ENCODE data around the gene SELE. TPM values are rescaled to one million over a fixed set of nuclear protein-coding genes. Genes with fewer than 3 reads are reported as not detected.

Gene SELE
- total and polyA plus RNA-seq, 2 donors (not counting 1 experiment from before 2014, with no cell fraction given), result not detected

DNA sequence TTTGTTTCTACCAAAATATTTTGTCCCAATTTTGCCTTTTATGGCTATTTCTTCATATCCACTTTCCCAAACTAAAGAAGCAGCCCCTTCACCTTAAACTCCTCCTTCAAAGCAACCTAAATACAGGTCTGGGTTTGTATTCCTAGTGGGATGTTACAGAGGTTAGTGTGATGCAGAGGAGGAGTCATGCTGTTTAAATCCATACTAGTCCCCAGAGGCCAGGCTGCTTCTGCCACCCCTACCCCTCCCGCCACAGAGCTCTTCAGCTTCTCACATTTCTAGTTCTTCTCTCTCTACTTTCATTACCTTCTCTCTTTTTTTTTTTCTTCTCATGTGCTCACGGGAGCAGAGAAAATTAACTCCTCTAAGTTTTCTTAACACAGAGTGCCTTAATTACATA lies 51.8 kb downstream of the SELE start:
- H3K4me3 ChIP-seq (replicated peaks in 1 of 4; ENCODE audit: control extremely low read depth in 1 of 4, insufficient read depth in 1 of 4, low read depth in 3 of 4, low read length in 4 of 4), result no peak overlapping the region
- no peak for DNase-seq (ENCODE audit: low read depth in 2 of 2)
- H3K27ac ChIP-seq (ENCODE audit: insufficient read depth, low read length), result no peak overlapping the region
- H3K4me1 ChIP-seq (ENCODE audit: control insufficient read depth, extremely low read depth, insufficient read depth, low read length), result no peaks in the 10 kb centered on the region
- no peaks in the 10 kb centered on the region for H4K20me1 ChIP-seq (ENCODE audit: control insufficient read depth, extremely low read depth, insufficient read depth, low read length)
- H3K79me2 ChIP-seq (ENCODE audit: control insufficient read depth, insufficient read depth, low read length), result no peaks in the 10 kb centered on the region
- no peak overlapping the region for H2AFZ ChIP-seq (ENCODE audit: low read length)
- no peak overlapping the region for H3K4me2 ChIP-seq (ENCODE audit: extremely low read depth, insufficient read depth, low read length)
- no peaks in the 10 kb centered on the region for H3K9me3 ChIP-seq (ENCODE audit: control insufficient read depth, insufficient read depth, low read depth, low read length)
- no peak overlapping the region for H3K9ac ChIP-seq (ENCODE audit: insufficient read depth, low read length)
- no peaks in the 10 kb centered on the region for H3K36me3 ChIP-seq (ENCODE audit: control insufficient read depth, insufficient read depth, low read length)
- H3K27me3 ChIP-seq (ENCODE audit: control insufficient read depth, insufficient read depth, low read length), result no peaks in the 10 kb centered on the region
- no peak for TF ChIP-seq EZH2 (IDR thresholded peaks at IDR 0.05; ENCODE audit: low read length, missing control alignments)
- TF ChIP-seq, protein P1, sequence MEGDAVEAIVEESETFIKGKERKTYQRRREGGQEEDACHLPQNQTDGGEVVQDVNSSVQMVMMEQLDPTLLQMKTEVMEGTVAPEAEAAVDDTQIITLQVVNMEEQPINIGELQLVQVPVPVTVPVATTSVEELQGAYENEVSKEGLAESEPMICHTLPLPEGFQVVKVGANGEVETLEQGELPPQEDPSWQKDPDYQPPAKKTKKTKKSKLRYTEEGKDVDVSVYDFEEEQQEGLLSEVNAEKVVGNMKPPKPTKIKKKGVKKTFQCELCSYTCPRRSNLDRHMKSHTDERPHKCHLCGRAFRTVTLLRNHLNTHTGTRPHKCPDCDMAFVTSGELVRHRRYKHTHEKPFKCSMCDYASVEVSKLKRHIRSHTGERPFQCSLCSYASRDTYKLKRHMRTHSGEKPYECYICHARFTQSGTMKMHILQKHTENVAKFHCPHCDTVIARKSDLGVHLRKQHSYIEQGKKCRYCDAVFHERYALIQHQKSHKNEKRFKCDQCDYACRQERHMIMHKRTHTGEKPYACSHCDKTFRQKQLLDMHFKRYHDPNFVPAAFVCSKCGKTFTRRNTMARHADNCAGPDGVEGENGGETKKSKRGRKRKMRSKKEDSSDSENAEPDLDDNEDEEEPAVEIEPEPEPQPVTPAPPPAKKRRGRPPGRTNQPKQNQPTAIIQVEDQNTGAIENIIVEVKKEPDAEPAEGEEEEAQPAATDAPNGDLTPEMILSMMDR (conservative IDR thresholded peaks at IDR 0.05 in 1 of 2, IDR thresholded peaks at IDR 0.05 in 1 of 2; ENCODE audit: low read depth in 1 of 2, low read length in 2 of 2), result no peak

DNA sequence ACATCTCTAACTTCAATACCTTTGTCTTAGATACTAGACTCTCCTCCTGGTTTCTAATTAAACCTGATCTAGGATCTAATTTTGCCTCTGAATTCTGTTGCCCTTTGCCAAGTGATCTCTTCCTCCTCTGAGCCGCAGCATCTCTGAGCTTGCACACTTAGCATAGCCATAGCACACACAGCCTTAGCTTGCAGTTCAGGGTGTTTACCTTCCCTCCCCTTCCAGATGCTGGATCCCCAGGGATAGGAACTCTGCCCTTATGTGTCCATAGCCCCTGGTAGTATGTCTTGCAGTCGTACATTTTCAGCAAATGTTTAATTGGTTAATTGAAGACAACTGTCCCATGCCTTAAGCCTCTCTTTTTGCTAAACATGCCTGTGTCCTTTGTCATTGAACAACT lies 52.7 kb downstream of the SELE start:
- Histone ChIP-seq H3K27me3 (ENCODE audit: control insufficient read depth, insufficient read depth, low read length) (no peaks in the 10 kb centered on the region), H3K79me2 (ENCODE audit: control insufficient read depth, insufficient read depth, low read length) (no peaks in the 10 kb centered on the region), H2AFZ (ENCODE audit: low read length) (no peak overlapping the region), H3K27ac (ENCODE audit: insufficient read depth, low read length) (no peak overlapping the region), H3K4me1 (ENCODE audit: control insufficient read depth, extremely low read depth, insufficient read depth, low read length) (no peaks in the 10 kb centered on the region), H3K9me3 (ENCODE audit: control insufficient read depth, insufficient read depth, low read depth, low read length) (no peaks in the 10 kb centered on the region), H3K36me3 (ENCODE audit: control insufficient read depth, insufficient read depth, low read length) (no peaks in the 10 kb centered on the region), H3K4me3 (replicated peaks in 1 of 4; ENCODE audit: control extremely low read depth in 1 of 4, insufficient read depth in 1 of 4, low read depth in 3 of 4, low read length in 4 of 4) (no peak overlapping the region), H3K4me2 (ENCODE audit: extremely low read depth, insufficient read depth, low read length) (no peak overlapping the region), H3K9ac (ENCODE audit: insufficient read depth, low read length) (no peak overlapping the region), H4K20me1 (ENCODE audit: control insufficient read depth, extremely low read depth, insufficient read depth, low read length) (no peaks in the 10 kb centered on the region)
- TF ChIP-seq EZH2 (IDR thresholded peaks at IDR 0.05; ENCODE audit: low read length, missing control alignments), result no peak
- TF ChIP-seq, protein P1 (conservative IDR thresholded peaks at IDR 0.05 in 1 of 2, IDR thresholded peaks at IDR 0.05 in 1 of 2; ENCODE audit: low read depth in 1 of 2, low read length in 2 of 2), result no peak
- DNase-seq (ENCODE audit: low read depth in 2 of 2), result no peak

DNA sequence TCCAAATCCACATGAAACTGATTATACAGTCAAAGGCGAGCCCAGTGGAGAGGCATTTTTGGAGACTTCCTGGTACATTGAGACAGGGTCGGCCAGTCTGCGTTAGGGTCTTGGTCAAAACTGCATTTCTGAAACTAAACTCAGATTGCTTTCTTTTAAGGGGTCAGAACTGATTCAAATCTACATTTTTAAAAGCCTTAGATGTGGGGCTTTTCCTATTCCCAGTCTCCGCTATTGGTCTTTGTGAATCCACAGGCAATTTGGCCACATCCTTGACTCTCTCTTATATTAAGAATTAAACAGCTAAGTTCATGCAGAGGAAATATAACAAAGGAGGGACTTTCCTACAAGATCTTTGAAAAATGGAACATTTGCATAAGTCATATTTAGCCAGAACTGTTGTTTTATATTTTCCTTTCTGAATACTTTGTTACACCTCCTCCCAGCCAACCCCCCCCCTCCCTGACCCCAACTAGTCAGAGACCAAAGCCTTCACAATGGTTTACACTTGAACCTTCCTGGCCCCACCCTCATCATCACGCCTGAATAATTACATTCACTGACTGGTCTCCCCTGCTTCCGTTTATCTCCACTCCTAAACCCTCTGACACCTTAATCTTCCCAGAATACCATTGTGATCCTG lies 53.4 kb downstream of the SELE start:
- no peak for DNase-seq (ENCODE audit: low read depth in 2 of 2)
- Histone ChIP-seq H3K4me3 (replicated peaks in 1 of 4; ENCODE audit: control extremely low read depth in 1 of 4, insufficient read depth in 1 of 4, low read depth in 3 of 4, low read length in 4 of 4) (no peak overlapping the region), H3K79me2 (ENCODE audit: control insufficient read depth, insufficient read depth, low read length) (no peaks in the 10 kb centered on the region), H3K27me3 (ENCODE audit: control insufficient read depth, insufficient read depth, low read length) (no peaks in the 10 kb centered on the region), H3K4me2 (ENCODE audit: extremely low read depth, insufficient read depth, low read length) (no peak overlapping the region), H3K9ac (ENCODE audit: insufficient read depth, low read length) (no peak overlapping the region), H3K4me1 (ENCODE audit: control insufficient read depth, extremely low read depth, insufficient read depth, low read length) (no peaks in the 10 kb centered on the region), H3K27ac (ENCODE audit: insufficient read depth, low read length) (no peak overlapping the region), H3K9me3 (ENCODE audit: control insufficient read depth, insufficient read depth, low read depth, low read length) (no peaks in the 10 kb centered on the region), H2AFZ (ENCODE audit: low read length) (no peak overlapping the region), H3K36me3 (ENCODE audit: control insufficient read depth, insufficient read depth, low read length) (no peaks in the 10 kb centered on the region), H4K20me1 (ENCODE audit: control insufficient read depth, extremely low read depth, insufficient read depth, low read length) (no peaks in the 10 kb centered on the region)
- TF ChIP-seq EZH2 (IDR thresholded peaks at IDR 0.05; ENCODE audit: low read length, missing control alignments), result no peak
- TF ChIP-seq, protein P1 (conservative IDR thresholded peaks at IDR 0.05 in 1 of 2, IDR thresholded peaks at IDR 0.05 in 1 of 2; ENCODE audit: low read depth in 1 of 2, low read length in 2 of 2), result no peak
